H1 (cell line): ENCODE measurements around the gene PANX2. TPM values are rescaled to one million over a fixed set of nuclear protein-coding genes. Genes with fewer than 3 reads are reported as not detected.

Source experiments
- polyA plus RNA-seq, 7 experiments: library from polyadenylated mRNA; depleted of rRNA in 3 of 7; stranded (reverse) in 5 of 7; unstranded in 2 of 7; fragments of >200 nt in 5 of 7; fragments of 200-250 nt in 2 of 7; gene quantifications; 1 replicate in 5 of 7; 2 replicates in 1 of 7; 4 replicates in 1 of 7; pipeline versions ENCODE4 v1.2.1 to v1.2.3, GENCODE V29; 2011 to 2013; ENCODE audit warnings: missing spikeins in 2 of 7, mixed read lengths in 2 of 7
- total RNA-seq: library from RNA; stranded (reverse); fragmentation: NEBNext Ultra II Directional; extraction: Animal tissue kit (Norgen Biotek cat#: 25700); gene quantifications from 2 replicates; pipeline ENCODE4 v1.2.1, GENCODE V29; 2021

The PANX2 gene
- total and polyA plus RNA-seq, 2 of the 8 experiments (the other 6 are each of a cell fraction or from before 2014, with no cell fraction given): 3.5 to 5.0 TPM

Other genes with a start within 250 kb of the PANX2 start
- gene PIM3, start 210.0 kb upstream of the PANX2 start, total RNA-seq: 30.0 and 31.2 TPM in 2 replicates
- 22.6 and 40.2 TPM in 2 replicates for gene PIM3, start 210.0 kb upstream of the PANX2 start, polyA plus RNA-seq (2011; rRNA removed)
- 0.08 and 0.20 TPM in 2 replicates for gene IL17REL, start 158.0 kb upstream of the PANX2 start, total RNA-seq
- 0.15 and 0.17 TPM in 2 replicates for gene IL17REL, start 158.0 kb upstream of the PANX2 start, polyA plus RNA-seq (2011; rRNA removed)
- not detected in 2 replicates for gene TTLL8, start 112.4 kb upstream of the PANX2 start, total RNA-seq
- gene TTLL8, start 112.4 kb upstream of the PANX2 start, polyA plus RNA-seq (2011; rRNA removed): not detected in 2 replicates
- gene MLC1, start 85.3 kb upstream of the PANX2 start, total RNA-seq: not detected in 2 replicates
- 0.17 and 0.20 TPM in 2 replicates for gene MLC1, start 85.3 kb upstream of the PANX2 start, polyA plus RNA-seq (2011; rRNA removed)
- not detected in 2 replicates for gene MOV10L1, start 80.7 kb upstream of the PANX2 start, total RNA-seq
- 0.13 and 0.32 TPM in 2 replicates for gene MOV10L1, start 80.7 kb upstream of the PANX2 start, polyA plus RNA-seq (2011; rRNA removed)
- 57.5 and 60.0 TPM in 2 replicates for gene TRABD, start 15.2 kb downstream of the PANX2 start, total RNA-seq
- gene TRABD, start 15.2 kb downstream of the PANX2 start, polyA plus RNA-seq (2011; rRNA removed): 44.2 and 88.8 TPM in 2 replicates
- 16.8 and 18.6 TPM in 2 replicates for gene SELENOO, start 30.3 kb downstream of the PANX2 start, total RNA-seq
- 25.1 and 34.1 TPM in 2 replicates for gene SELENOO, start 30.3 kb downstream of the PANX2 start, polyA plus RNA-seq (2011; rRNA removed)
- gene TUBGCP6, start 74.3 kb downstream of the PANX2 start, total RNA-seq: 23.5 and 24.7 TPM in 2 replicates
- gene TUBGCP6, start 74.3 kb downstream of the PANX2 start, polyA plus RNA-seq (2011; rRNA removed): 24.2 and 33.6 TPM in 2 replicates
- gene HDAC10, start 80.5 kb downstream of the PANX2 start, total RNA-seq: 21.2 and 26.4 TPM in 2 replicates
- gene HDAC10, start 80.5 kb downstream of the PANX2 start, polyA plus RNA-seq (2011; rRNA removed): 11.2 and 18.8 TPM in 2 replicates
- gene MAPK12, start 91.0 kb downstream of the PANX2 start, total RNA-seq: 15.6 and 20.3 TPM in 2 replicates
- gene MAPK12, start 91.0 kb downstream of the PANX2 start, polyA plus RNA-seq (2011; rRNA removed): 17.3 and 25.9 TPM in 2 replicates
- gene MAPK11, start 99.6 kb downstream of the PANX2 start, total RNA-seq: 1.5 TPM in 2 replicates
- gene MAPK11, start 99.6 kb downstream of the PANX2 start, polyA plus RNA-seq (2011; rRNA removed): 0.70 and 1.5 TPM in 2 replicates
- 92.8 and 106 TPM in 2 replicates for gene PLXNB2, start 136.9 kb downstream of the PANX2 start, total RNA-seq
- gene PLXNB2, start 136.9 kb downstream of the PANX2 start, polyA plus RNA-seq (2011; rRNA removed): 58.3 and 83.3 TPM in 2 replicates
- 1.1 TPM in 2 replicates for gene DENND6B, start 156.3 kb downstream of the PANX2 start, total RNA-seq
- gene DENND6B, start 156.3 kb downstream of the PANX2 start, polyA plus RNA-seq (2011; rRNA removed): 1.9 and 3.6 TPM in 2 replicates
- gene PPP6R2, start 172.6 kb downstream of the PANX2 start, total RNA-seq: 32.2 and 32.3 TPM in 2 replicates
- 25.0 and 33.1 TPM in 2 replicates for gene PPP6R2, start 172.6 kb downstream of the PANX2 start, polyA plus RNA-seq (2011; rRNA removed)